IMR-90 (cell line): ENCODE data around the gene TFAP2A. TPM values are rescaled to one million over a fixed set of nuclear protein-coding genes. Genes with fewer than 3 reads are reported as not detected.
A peak's percentile ranks its signal among the peaks of the same experiment; 100 is the strongest.

ENCODE experiments used
- ATAC-seq: fragments of 200-7000 bp; cut with Tn5 transposase; 2 replicates; pipeline ENCODE4 v1.9.1; 2020; ENCODE audit warnings: low read depth, mild to moderate bottlenecking, moderate library complexity
- BruUV-seq: library from RNA; stranded (reverse); fragments of 400-500 nt; replicated peaks from 2 replicates; lab custom pipeline; 2021; lab: Mats Ljungman, UMichigan
- CTCF ChIA-PET: fragments of 300-600 bp; formaldehyde crosslinking; extraction: SDS; loops from one replicate; lab custom pipeline; 2021; ENCODE audit warnings: antibody characterized with exemption; lab: Yijun Ruan, JAX
- POLR2A ChIA-PET: fragments of 300-600 bp; sonication (Branson Sonifier 250); formaldehyde crosslinking; loops from one replicate; lab custom pipeline; 2022; ENCODE audit warnings: antibody characterized with exemption; ENCODE audit not compliant: unreplicated experiment; lab: Charles Lee
- DNase-seq: peaks from one replicate; pipeline ENCODE4 v3.0.0; 2013
- H2AFZ ChIP-seq: replicated peaks from 2 replicates; pipeline ENCODE3; 2013; ENCODE audit warnings: low read length, mild to moderate bottlenecking; ENCODE audit not compliant: poor library complexity
- H2AK5ac ChIP-seq: 2 replicates; pipeline ENCODE4 v1.6.1; 2013; ENCODE audit warnings: low read depth, low read length, inconsistent platforms
- H2AK9ac ChIP-seq: replicated peaks from 2 replicates; pipeline ENCODE3; 2013; ENCODE audit warnings: mild to moderate bottlenecking, low read depth, low read length, moderate library complexity; ENCODE audit not compliant: poor library complexity
- H2BK120ac ChIP-seq: 2 replicates; pipeline ENCODE4 v1.6.1; 2013; ENCODE audit warnings: low read depth, low read length, inconsistent platforms
- H2BK15ac ChIP-seq: 3 replicates; pipeline ENCODE4 v1.6.1; 2013; ENCODE audit warnings: low read depth, low read length, inconsistent platforms
- H2BK20ac ChIP-seq: 2 replicates; pipeline ENCODE4 v1.6.1; 2013; ENCODE audit warnings: low read depth, mild to moderate bottlenecking, inconsistent platforms, low read length, moderate library complexity
- H2BK5ac ChIP-seq: 2 replicates; pipeline ENCODE4 v1.6.1; 2013; ENCODE audit warnings: mild to moderate bottlenecking, low read depth, low read length, inconsistent platforms; ENCODE audit not compliant: poor library complexity, severe bottlenecking
- H3K14ac ChIP-seq: replicated peaks from 2 replicates; pipeline ENCODE4 v1.6.1; 2013; ENCODE audit warnings: low read depth, low read length, inconsistent platforms
- H3K18ac ChIP-seq: 2 replicates; pipeline ENCODE4 v1.6.1; 2013; ENCODE audit warnings: low read depth, low read length, control low read depth
- H3K23ac ChIP-seq: 2 replicates; pipeline ENCODE4 v1.6.1; 2013; ENCODE audit warnings: low read depth, low read length, inconsistent platforms
- H3K27ac ChIP-seq: 2 replicates; pipeline ENCODE4 v1.5.1; 2013; ENCODE audit warnings: mild to moderate bottlenecking, control low read depth, low read length; ENCODE audit not compliant: insufficient read depth
- H3K27me3 ChIP-seq: 2 replicates; pipeline ENCODE4 v1.6.1; 2013; ENCODE audit warnings: low read length; ENCODE audit not compliant: control insufficient read depth, insufficient read depth
- H3K36me3 ChIP-seq: 2 replicates; pipeline ENCODE4 v1.6.1; 2013; ENCODE audit warnings: low read length, mixed read lengths; ENCODE audit not compliant: control insufficient read depth, insufficient read depth
- H3K4ac ChIP-seq: 2 replicates; pipeline ENCODE4 v1.6.1; 2013; ENCODE audit warnings: low read depth, low read length, inconsistent platforms
- H3K4me1 ChIP-seq: 2 replicates; pipeline ENCODE4 v1.6.1; 2013; ENCODE audit warnings: low read length, mixed read lengths; ENCODE audit not compliant: control insufficient read depth, insufficient read depth
- H3K4me2 ChIP-seq: 2 replicates; pipeline ENCODE4 v1.6.1; 2013; ENCODE audit warnings: low read depth, mild to moderate bottlenecking, control low read depth, low read length, moderate library complexity
- H3K4me3 ChIP-seq: 2 replicates; pipeline ENCODE4 v1.5.1; 2013; ENCODE audit warnings: low read depth, mild to moderate bottlenecking, control low read depth, low read length, moderate library complexity; ENCODE audit not compliant: insufficient read depth
- H3K56ac ChIP-seq: 2 replicates; pipeline ENCODE4 v1.6.1; 2013; ENCODE audit warnings: low read length, inconsistent platforms; ENCODE audit not compliant: insufficient read depth; ENCODE audit errors: extremely low read depth
- H3K79me1 ChIP-seq, 2 experiments: 2 replicates each; pipeline ENCODE4 v1.6.1; 2013; ENCODE audit warnings: low read length in 2 of 2, inconsistent platforms in 1 of 2, low read depth in 1 of 2
- H3K9ac ChIP-seq: 2 replicates; pipeline ENCODE4 v1.6.1; 2013; ENCODE audit warnings: low read depth, low read length, control low read depth
- H3K9me1 ChIP-seq: 2 replicates; pipeline ENCODE4 v1.6.1; 2013; ENCODE audit warnings: low read length, inconsistent platforms; ENCODE audit not compliant: insufficient read depth
- H3K9me3 ChIP-seq: 2 replicates; pipeline ENCODE4 v1.6.1; 2013; ENCODE audit warnings: low read length; ENCODE audit not compliant: control insufficient read depth, insufficient read depth
- H4K20me1 ChIP-seq: 2 replicates; pipeline ENCODE4 v1.6.1; 2013; ENCODE audit warnings: low read length, inconsistent platforms; ENCODE audit not compliant: insufficient read depth
- H4K5ac ChIP-seq: 2 replicates; pipeline ENCODE4 v1.6.1; 2013; ENCODE audit warnings: mild to moderate bottlenecking, low read depth, low read length, control low read depth
- H4K8ac ChIP-seq, 2 experiments: 2 replicates each; pipeline ENCODE4 v1.6.1; 2013; ENCODE audit warnings: low read depth in 2 of 2, low read length in 2 of 2, control low read depth in 1 of 2, inconsistent platforms in 1 of 2
- H4K91ac ChIP-seq: 2 replicates; pipeline ENCODE4 v1.6.1; 2013; ENCODE audit warnings: low read depth, low read length, inconsistent platforms; ENCODE audit not compliant: insufficient read depth
- BHLHE40 ChIP-seq: fragments of 150-350 bp; IDR thresholded peaks from 2 replicates; pipeline ENCODE4 v1.6.1; 2016; ENCODE audit warnings: mild to moderate bottlenecking, low read depth, low read length
- CEBPB ChIP-seq: IDR thresholded peaks from 2 replicates; pipeline ENCODE4 v1.6.1; 2012; ENCODE audit warnings: low read depth, low read length, improper control_type of control experiment
- CHD1 ChIP-seq: IDR thresholded peaks from 2 replicates; pipeline ENCODE4 v1.6.1; 2012; ENCODE audit warnings: low read depth, low read length, improper control_type of control experiment
- CTCF ChIP-seq: conservative IDR thresholded peaks from 2 replicates; pipeline ENCODE4 v1.5.1; 2012; ENCODE audit warnings: mild to moderate bottlenecking, low read depth, low read length, improper control_type of control experiment
- ELK1 ChIP-seq: fragments of 150-350 bp; IDR thresholded peaks from 2 replicates; pipeline ENCODE4 v1.6.1; 2016; ENCODE audit warnings: low read depth, mild to moderate bottlenecking, low read length, moderate library complexity, borderline replicate concordance
- FOS ChIP-seq: fragments of 150-350 bp; IDR thresholded peaks from 2 replicates; pipeline ENCODE4 v1.6.1; 2016; ENCODE audit warnings: low read depth, low read length
- MAFK ChIP-seq: IDR thresholded peaks from 2 replicates; pipeline ENCODE4 v1.6.1; 2012; ENCODE audit warnings: low read depth, low read length, improper control_type of control experiment
- MAZ ChIP-seq: IDR thresholded peaks from 2 replicates; pipeline ENCODE4 v1.6.1; 2012; ENCODE audit warnings: low read depth, mild to moderate bottlenecking, low read length, improper control_type of control experiment, moderate library complexity, borderline replicate concordance
- NFE2L2 ChIP-seq: fragments of 150-350 bp; IDR thresholded peaks from 2 replicates; pipeline ENCODE4 v1.6.1; 2016; ENCODE audit warnings: low read depth, mild to moderate bottlenecking, low read length
- POLR2A ChIP-seq: IDR thresholded peaks from 2 replicates; pipeline ENCODE4 v1.6.1; 2012; ENCODE audit warnings: mild to moderate bottlenecking, low read depth, low read length
- RAD21 ChIP-seq: IDR thresholded peaks from 2 replicates; pipeline ENCODE4 v1.6.1; 2012; ENCODE audit warnings: low read length, improper control_type of control experiment
- RCOR1 ChIP-seq: IDR thresholded peaks from 2 replicates; pipeline ENCODE4 v1.6.1; 2012; ENCODE audit warnings: mild to moderate bottlenecking, low read length, improper control_type of control experiment; ENCODE audit not compliant: insufficient replicate concordance
- RFX5 ChIP-seq: IDR thresholded peaks from 2 replicates; pipeline ENCODE4 v1.8.0; 2012; ENCODE audit warnings: low read depth, mild to moderate bottlenecking, low read length, moderate library complexity
- SMC3 ChIP-seq: fragments of 150-350 bp; IDR thresholded peaks from 2 replicates; pipeline ENCODE4 v1.6.1; 2016; ENCODE audit warnings: low read depth, mild to moderate bottlenecking, antibody characterized with exemption, low read length, moderate library complexity
- USF2 ChIP-seq: fragments of 150-350 bp; IDR thresholded peaks from 2 replicates; pipeline ENCODE4 v1.6.1; 2017; ENCODE audit warnings: mild to moderate bottlenecking, antibody characterized with exemption, low read length, low read depth
- WGBS, 2 experiments: methylation state at CpG; one replicate each; pipeline versions ENCODE4 v1.1.5 to v1.1.7; 2013; ENCODE audit warnings: missing lambda C conversion rate in 2 of 2; ENCODE audit not compliant: insufficient read length in 1 of 2; ENCODE audit errors: extremely low coverage in 2 of 2; 5-methylcytosine and 5-hydroxymethylcytosine counted together
- dilution Hi-C: fragments of 300-500 bp; cut with HindIII; formaldehyde crosslinking; loops from one replicate; pipeline ENCODE4 v1.14.3; 2018; ENCODE audit warnings: low sequenced_read_pairs; ENCODE audit not compliant: unreplicated experiment
- in situ Hi-C: fragments of 300-500 bp; cut with MboI; formaldehyde crosslinking; loops from 3 replicates; pipeline ENCODE4 v1.14.3; 2019; ENCODE audit warnings: low sequenced_read_pairs, inconsistent platforms, mixed read lengths
- intact Hi-C: fragments of 100-400 bp; cut with micrococcal nuclease; formaldehyde crosslinking; loops from 2 replicates; pipeline ENCODE4 v1.10.0; 2022
- polyA plus RNA-seq, 3 experiments: library from polyadenylated mRNA; depleted of rRNA; stranded (reverse); fragments of >200 nt; gene quantifications; 2 replicates each; pipeline ENCODE4 v1.2.3, GENCODE V29; 2012; ENCODE audit warnings: low replicate concordance in 1 of 3
- total RNA-seq: library from RNA; depleted of rRNA; stranded (reverse); fragments of >200 nt; gene quantifications from 2 replicates; pipeline ENCODE4 v1.2.3, GENCODE V29; 2012

The TFAP2A gene
- total and polyA plus RNA-seq, 2 of the 4 experiments (the other 2 are of a cell fraction) = 0.72 to 7.1 TPM

- no peak overlapping the region for H2AK5ac ChIP-seq
- no peaks in the 10 kb centered on the region for H3K79me1 ChIP-seq
- BruUV-seq = no TSS peak
- no peak overlapping the region for H3K14ac ChIP-seq
- H2AFZ ChIP-seq = peak overlapping the region; percentile 66
- no peak overlapping the region for H3K23ac ChIP-seq
- H3K9me3 ChIP-seq = peaks cover 14% of the 10 kb centered on the region
- intact Hi-C loops (no loop called here), in situ Hi-C loops (no loop called here), dilution Hi-C loops (no loop called here)
- H3K56ac ChIP-seq = no peak overlapping the region
- no peak for DNase-seq
- ChIA-PET POLR2A (no interaction called here), CTCF (interaction anchor here (0.6 kb wide), 1 partner anchor 13 kb away, joined by 3 read pairs; no protein-coding TSS in a partner anchor)
- TF ChIP-seq POLR2A (no peak), MAFK (no peak), BHLHE40 (no peak), NFE2L2 (no peak), USF2 (no peak), RFX5 (no peak), CEBPB (no peak), ELK1 (no peak), CTCF (no peak), CHD1 (no peak), FOS (no peak), RAD21 (no peak), RCOR1 (no peak), SMC3 (no peak), MAZ (no peak)
- H3K4me1 ChIP-seq = no peaks in the 10 kb centered on the region
- no peak overlapping the region for H3K4ac ChIP-seq
- H2BK20ac ChIP-seq = no peak overlapping the region
- H4K91ac ChIP-seq = no peak overlapping the region
- H3K27me3 ChIP-seq = no peaks in the 10 kb centered on the region
- no peak overlapping the region for H4K5ac ChIP-seq
- H4K20me1 ChIP-seq = no peaks in the 10 kb centered on the region
- no peak for ATAC-seq
- H2AK9ac ChIP-seq = no peak overlapping the region
- H4K8ac ChIP-seq = no peak overlapping the region
- no peaks in the 10 kb centered on the region for H3K36me3 ChIP-seq
- H3K4me3 ChIP-seq = no peak overlapping the region
- no peaks in the 10 kb centered on the region for H3K9me1 ChIP-seq
- H2BK5ac ChIP-seq = no peak overlapping the region
- no peak overlapping the region for H3K4me2 ChIP-seq
- no peak overlapping the region for H3K18ac ChIP-seq
- no peak overlapping the region for H2BK15ac ChIP-seq
- H2BK120ac ChIP-seq = no peak overlapping the region
- H3K9ac ChIP-seq = no peak overlapping the region
- H3K27ac ChIP-seq = no peak overlapping the region
- WGBS, 2 experiments = 49% methylated on average over 3 of the region's 12 CpGs; no CpG with 5 or more reads in 1 of the 2 experiments
These were observed 63.1 kb downstream of the TFAP2A start for GRCh38 chr6:10351791-10352190.
